ENCODE results near the gene SPON2. TPM values are rescaled to one million over a fixed set of nuclear protein-coding genes. Genes with fewer than 3 reads are reported as not detected.
A peak's percentile ranks its signal among the peaks of the same experiment; 100 is the strongest.

Gene SPON2
- total and polyA plus RNA-seq, 2 donors from 2014 or later = 16.7 to 116 TPM

DNA sequence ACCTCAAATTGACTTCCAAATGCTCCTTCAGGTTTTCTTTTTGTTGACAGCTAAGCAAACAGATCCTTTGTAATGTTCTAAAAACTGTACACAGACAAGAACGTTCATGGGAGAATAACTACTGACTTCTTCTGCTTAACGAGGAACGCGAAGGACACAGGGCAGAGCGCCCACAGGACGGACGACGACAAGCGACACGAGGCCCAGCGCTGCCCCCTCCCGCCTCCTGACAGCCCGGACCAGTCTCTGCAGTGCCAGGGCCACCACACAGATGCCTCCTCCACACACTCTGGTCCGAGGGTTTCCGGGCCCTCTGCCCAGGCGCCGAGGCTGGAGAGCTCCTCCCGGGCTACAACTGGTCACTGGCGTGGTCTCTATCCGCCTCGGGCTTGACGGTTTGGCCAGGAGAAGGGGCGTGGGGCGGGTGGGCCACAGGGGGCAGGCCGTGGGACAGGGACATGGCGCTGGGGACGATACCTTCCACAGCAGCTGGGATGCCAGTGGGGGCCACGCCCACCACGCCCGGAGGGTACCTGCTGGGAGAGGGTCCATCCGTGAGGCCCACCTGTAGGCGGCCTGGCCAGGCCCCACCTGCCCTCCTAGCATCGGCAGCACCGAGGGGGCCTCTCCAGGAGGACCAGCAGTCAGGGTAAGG lies 39.6 kb upstream of the SPON2 start:
- no peak overlapping the region for H3K27ac ChIP-seq (ENCODE audit: low read depth in 2 of 2, low read length in 2 of 2)
- no peak overlapping the region for H3K9ac ChIP-seq (ENCODE audit: low read length in 3 of 3)
- H3K4me3 ChIP-seq (ENCODE audit: low read length in 3 of 3) = no peak overlapping the region
- H3K36me3 ChIP-seq (ENCODE audit: control insufficient read depth in 2 of 3, insufficient read depth in 3 of 3, low read length in 3 of 3) = peaks cover 0 to 15% (median 10%) of the 10 kb centered on the region in 3 donors
- H3K4me1 ChIP-seq (ENCODE audit: control insufficient read depth in 2 of 3, insufficient read depth in 2 of 3, low read depth in 1 of 3, low read length in 3 of 3) = peaks cover 0 to 19% (median 0%) of the 10 kb centered on the region in 3 donors
- DNase-seq (peak in 2 of 5 donors; percentile 42 to 73), FAIRE-seq (no peak)
- H3K9me3 ChIP-seq (ENCODE audit: control insufficient read depth in 2 of 3, insufficient read depth in 1 of 3, low read length in 3 of 3) = no peaks in the 10 kb centered on the region
- intact Hi-C loops (cut with DNase I) = no loop called here
- no peaks in the 10 kb centered on the region for H3K27me3 ChIP-seq (ENCODE audit: control insufficient read depth, insufficient read depth, low read length)
- TF ChIP-seq, protein P1, sequence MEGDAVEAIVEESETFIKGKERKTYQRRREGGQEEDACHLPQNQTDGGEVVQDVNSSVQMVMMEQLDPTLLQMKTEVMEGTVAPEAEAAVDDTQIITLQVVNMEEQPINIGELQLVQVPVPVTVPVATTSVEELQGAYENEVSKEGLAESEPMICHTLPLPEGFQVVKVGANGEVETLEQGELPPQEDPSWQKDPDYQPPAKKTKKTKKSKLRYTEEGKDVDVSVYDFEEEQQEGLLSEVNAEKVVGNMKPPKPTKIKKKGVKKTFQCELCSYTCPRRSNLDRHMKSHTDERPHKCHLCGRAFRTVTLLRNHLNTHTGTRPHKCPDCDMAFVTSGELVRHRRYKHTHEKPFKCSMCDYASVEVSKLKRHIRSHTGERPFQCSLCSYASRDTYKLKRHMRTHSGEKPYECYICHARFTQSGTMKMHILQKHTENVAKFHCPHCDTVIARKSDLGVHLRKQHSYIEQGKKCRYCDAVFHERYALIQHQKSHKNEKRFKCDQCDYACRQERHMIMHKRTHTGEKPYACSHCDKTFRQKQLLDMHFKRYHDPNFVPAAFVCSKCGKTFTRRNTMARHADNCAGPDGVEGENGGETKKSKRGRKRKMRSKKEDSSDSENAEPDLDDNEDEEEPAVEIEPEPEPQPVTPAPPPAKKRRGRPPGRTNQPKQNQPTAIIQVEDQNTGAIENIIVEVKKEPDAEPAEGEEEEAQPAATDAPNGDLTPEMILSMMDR (IDR thresholded peaks at IDR 0.05; ENCODE audit: borderline replicate concordance, extremely low read depth, insufficient read depth) = no peak

DNA sequence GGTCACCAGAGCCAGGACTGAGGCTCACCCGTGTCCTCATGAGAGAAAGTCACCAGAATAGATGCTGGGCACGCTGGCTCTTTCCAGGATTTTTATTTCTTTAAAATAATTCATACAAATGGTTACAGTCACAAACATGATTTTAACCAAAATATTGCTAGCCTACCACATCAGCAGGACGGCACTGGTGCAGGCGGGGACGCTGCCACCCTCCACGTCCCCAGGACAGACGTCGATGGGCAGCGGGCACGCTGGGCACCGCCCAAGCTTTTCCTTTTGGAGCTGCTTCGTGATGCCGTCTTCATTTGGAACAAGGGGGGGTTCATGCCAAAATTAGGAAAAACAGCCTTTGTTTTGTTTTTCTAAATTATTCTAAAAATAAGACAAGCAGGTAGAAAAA lies 39.0 kb upstream of the SPON2 start:
- Histone ChIP-seq H3K27me3 (ENCODE audit: control insufficient read depth, insufficient read depth, low read length) (no peaks in the 10 kb centered on the region), H3K9ac (ENCODE audit: low read length in 3 of 3) (no peak overlapping the region), H3K9me3 (ENCODE audit: control insufficient read depth in 2 of 3, insufficient read depth in 1 of 3, low read length in 3 of 3) (no peaks in the 10 kb centered on the region), H3K36me3 (ENCODE audit: control insufficient read depth in 2 of 3, insufficient read depth in 3 of 3, low read length in 3 of 3) (peaks cover 0 to 15% (median 10%) of the 10 kb centered on the region in 3 donors), H3K4me1 (ENCODE audit: control insufficient read depth in 2 of 3, insufficient read depth in 2 of 3, low read depth in 1 of 3, low read length in 3 of 3) (peaks cover 0 to 14% (median 0%) of the 10 kb centered on the region in 3 donors), H3K4me3 (ENCODE audit: low read length in 3 of 3) (no peak overlapping the region), H3K27ac (ENCODE audit: low read depth in 2 of 2, low read length in 2 of 2) (no peak overlapping the region)
- TF ChIP-seq, protein P1 (IDR thresholded peaks at IDR 0.05; ENCODE audit: borderline replicate concordance, extremely low read depth, insufficient read depth) = no peak
- intact Hi-C loops (cut with DNase I) = no loop called here
- no peak for FAIRE-seq
- DNase-seq = peak in 2 of 5 donors; percentile 24 to 56

DNA sequence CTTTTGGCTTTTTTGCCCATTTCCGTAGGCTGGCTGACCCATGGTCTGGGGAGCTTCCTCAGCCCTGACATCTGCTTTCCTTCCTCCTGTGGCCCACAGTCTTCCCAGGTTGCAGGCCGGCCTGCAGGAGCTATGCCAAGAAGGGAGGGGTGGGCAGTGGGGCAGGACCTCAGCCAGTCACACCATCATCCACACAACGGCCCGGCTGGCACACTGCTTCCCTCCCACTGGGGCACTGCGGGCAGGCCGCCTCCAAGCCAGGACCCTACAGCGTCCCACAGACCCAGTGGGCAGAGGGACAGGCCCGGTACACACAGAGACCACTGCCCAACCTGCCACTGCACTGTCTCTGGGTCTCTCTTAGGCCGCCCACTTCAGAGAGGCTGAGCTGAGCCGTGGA lies 38.6 kb upstream of the SPON2 start:
- Histone ChIP-seq H3K9me3 (ENCODE audit: control insufficient read depth in 2 of 3, insufficient read depth in 1 of 3, low read length in 3 of 3) (no peaks in the 10 kb centered on the region), H3K36me3 (ENCODE audit: control insufficient read depth in 2 of 3, insufficient read depth in 3 of 3, low read length in 3 of 3) (peaks cover 0 to 12% (median 10%) of the 10 kb centered on the region in 3 donors), H3K27me3 (ENCODE audit: control insufficient read depth, insufficient read depth, low read length) (no peaks in the 10 kb centered on the region)

More for the DNA sequence above, 38.6 kb upstream of the SPON2 start:
- intact Hi-C loops (cut with DNase I) = no loop called here
- no peak overlapping the region for H3K4me3 ChIP-seq (ENCODE audit: low read length in 3 of 3)
- DNase-seq (peak in 2 of 5 donors; percentile 30 to 73), FAIRE-seq (no peak)
- TF ChIP-seq, protein P1 (IDR thresholded peaks at IDR 0.05; ENCODE audit: borderline replicate concordance, extremely low read depth, insufficient read depth) = no peak
- peaks cover 0 to 11% (median 0%) of the 10 kb centered on the region in 3 donors for H3K4me1 ChIP-seq (ENCODE audit: control insufficient read depth in 2 of 3, insufficient read depth in 2 of 3, low read depth in 1 of 3, low read length in 3 of 3)
- no peak overlapping the region for H3K27ac ChIP-seq (ENCODE audit: low read depth in 2 of 2, low read length in 2 of 2)
- no peak overlapping the region for H3K9ac ChIP-seq (ENCODE audit: low read length in 3 of 3)

Data from kidney (tissue), 14 donors.